ENCODE measurements around the gene IFNK. TPM values are rescaled to one million over a fixed set of nuclear protein-coding genes. Genes with fewer than 3 reads are reported as not detected.
A peak's percentile ranks its signal among the peaks of the same experiment; 100 is the strongest.

IFNK gene
- total RNA-seq, 2 donors from 2014 or later: not detected

GRCh38 chr9:27534131-27534530, 10.0 kb downstream of the IFNK start:
- Histone ChIP-seq H3K27me3 (replicated peaks; ENCODE audit: insufficient read depth) (no peaks in the 10 kb centered on the region), H3K9me3 (no peaks in the 10 kb centered on the region), H3K4me1 (ENCODE audit: control insufficient read depth in 1 of 2, low read depth in 2 of 2) (peaks cover 32 to 60% of the 10 kb centered on the region in 2 donors), H3K4me3 (peak overlapping the region; percentile 40), H3K36me3 (no peaks in the 10 kb centered on the region), H3K27ac (peak overlapping the region; percentile 65 to 72)
- ATAC-seq (ENCODE audit: insufficient number of reproducible peaks, low FRiP score, low read depth) (peak; percentile 19), DNase-seq (ENCODE audit: low spot score) (no peak)
- no peak for TF ChIP-seq CTCF (IDR thresholded peaks at IDR 0.05)

- DNase-seq (ENCODE audit: low spot score) (no peak), ATAC-seq (ENCODE audit: insufficient number of reproducible peaks, low FRiP score, low read depth) (no peak)
- Histone ChIP-seq H3K4me3 (no peak overlapping the region), H3K4me1 (ENCODE audit: control insufficient read depth in 1 of 2, low read depth in 2 of 2) (peaks cover 37 to 66% of the 10 kb centered on the region in 2 donors), H3K9me3 (no peaks in the 10 kb centered on the region), H3K36me3 (no peaks in the 10 kb centered on the region), H3K27me3 (replicated peaks; ENCODE audit: insufficient read depth) (no peaks in the 10 kb centered on the region), H3K27ac (peak overlapping the region; percentile 65 to 72)
- no peak for TF ChIP-seq CTCF (IDR thresholded peaks at IDR 0.05)
Observed at GRCh38 chr9:27534658-27535209, 10.6 kb downstream of the IFNK start.

GRCh38 chr9:27535701-27536118, 11.6 kb downstream of the IFNK start:
- H3K36me3 ChIP-seq: no peaks in the 10 kb centered on the region
- peaks cover 45 to 72% of the 10 kb centered on the region in 2 donors for H3K4me1 ChIP-seq (ENCODE audit: control insufficient read depth in 1 of 2, low read depth in 2 of 2)
- no peak overlapping the region for H3K4me3 ChIP-seq
- no peak overlapping the region for H3K27ac ChIP-seq
- H3K27me3 ChIP-seq (replicated peaks; ENCODE audit: insufficient read depth): no peaks in the 10 kb centered on the region
- no peak for ATAC-seq (ENCODE audit: insufficient number of reproducible peaks, low FRiP score, low read depth)
- DNase-seq (ENCODE audit: low spot score): no peak
- TF ChIP-seq CTCF (IDR thresholded peaks at IDR 0.05): no peak
- H3K9me3 ChIP-seq: no peaks in the 10 kb centered on the region

- no peaks in the 10 kb centered on the region for H3K36me3 ChIP-seq
- H3K27me3 ChIP-seq (replicated peaks; ENCODE audit: insufficient read depth): no peaks in the 10 kb centered on the region
- ATAC-seq (ENCODE audit: insufficient number of reproducible peaks, low FRiP score, low read depth) (no peak), DNase-seq (ENCODE audit: low spot score) (no peak)
- peaks cover 50 to 76% of the 10 kb centered on the region in 2 donors for H3K4me1 ChIP-seq (ENCODE audit: control insufficient read depth in 1 of 2, low read depth in 2 of 2)
- H3K27ac ChIP-seq: no peak overlapping the region
- no peak for TF ChIP-seq CTCF (IDR thresholded peaks at IDR 0.05)
- H3K4me3 ChIP-seq: no peak overlapping the region
- no peaks in the 10 kb centered on the region for H3K9me3 ChIP-seq
Observed at GRCh38 chr9:27536168-27536567, 12.1 kb downstream of the IFNK start.

GRCh38 chr9:27537027-27537435, 12.9 kb downstream of the IFNK start:
- Histone ChIP-seq H3K27ac (no peak overlapping the region), H3K9me3 (no peaks in the 10 kb centered on the region), H3K36me3 (no peaks in the 10 kb centered on the region), H3K27me3 (replicated peaks; ENCODE audit: insufficient read depth) (no peaks in the 10 kb centered on the region), H3K4me1 (ENCODE audit: control insufficient read depth in 1 of 2, low read depth in 2 of 2) (peaks cover 50 to 85% of the 10 kb centered on the region in 2 donors), H3K4me3 (no peak overlapping the region)
- no peak for DNase-seq (ENCODE audit: low spot score)
- TF ChIP-seq CTCF (IDR thresholded peaks at IDR 0.05): no peak
- ATAC-seq (ENCODE audit: insufficient number of reproducible peaks, low FRiP score, low read depth): no peak
